HEK293 (cell line): ENCODE measurements around the gene OR13C4.

Experiments used
- BCL11A ChIP-seq: fragments of 450-650 bp; formaldehyde crosslinking; IDR thresholded peaks from 2 replicates; pipeline ENCODE4 v1.5.1; 2016; ENCODE audit warnings: low read depth, missing biosample characterization, missing genetic modification characterization
- CTCF ChIP-seq: fragments of 450-650 bp; formaldehyde crosslinking; IDR thresholded peaks from 2 replicates; pipeline ENCODE4 v1.5.1; 2016; ENCODE audit warnings: missing biosample characterization, missing genetic modification characterization
- MYNN ChIP-seq: fragments of 450-650 bp; formaldehyde crosslinking; IDR thresholded peaks from 2 replicates; pipeline ENCODE4 v1.5.1; 2016; ENCODE audit warnings: missing biosample characterization, missing genetic modification characterization, borderline replicate concordance
- REST ChIP-seq: fragments of 450-650 bp; formaldehyde crosslinking; IDR thresholded peaks from 2 replicates; pipeline ENCODE4 v1.5.1; 2016; ENCODE audit warnings: missing biosample characterization, missing genetic modification characterization
- TRIM28 ChIP-seq: IDR thresholded peaks from 2 replicates; pipeline ENCODE4 v1.6.1; 2011; ENCODE audit warnings: low read length, control low read depth, borderline replicate concordance
- ZBTB11 ChIP-seq: fragments of 450-650 bp; formaldehyde crosslinking; conservative IDR thresholded peaks from 2 replicates; pipeline ENCODE4 v1.5.1; 2016; ENCODE audit warnings: low read depth, missing biosample characterization, missing genetic modification characterization
- ZNF146 ChIP-seq: fragments of 450-650 bp; formaldehyde crosslinking; IDR thresholded peaks from 2 replicates; pipeline ENCODE4 v1.5.1; 2016; ENCODE audit warnings: missing biosample characterization, missing genetic modification characterization
- ZNF148 ChIP-seq: fragments of 450-650 bp; formaldehyde crosslinking; IDR thresholded peaks from 2 replicates; pipeline ENCODE4 v1.5.0; 2017; ENCODE audit warnings: missing biosample characterization, missing genetic modification characterization, borderline replicate concordance
- ZNF394 ChIP-seq: fragments of 450-650 bp; formaldehyde crosslinking; IDR thresholded peaks from 2 replicates; pipeline ENCODE4 v1.5.1; 2016; ENCODE audit warnings: missing biosample characterization, missing genetic modification characterization, mild to moderate bottlenecking, moderate library complexity, borderline replicate concordance
- ZNF704 ChIP-seq: fragments of 450-650 bp; formaldehyde crosslinking; IDR thresholded peaks from 2 replicates; pipeline ENCODE4 v1.5.1; 2016; ENCODE audit warnings: missing biosample characterization, missing genetic modification characterization
- ZSCAN18 ChIP-seq: fragments of 450-650 bp; formaldehyde crosslinking; IDR thresholded peaks from 2 replicates; pipeline ENCODE4 v1.5.1; 2016; ENCODE audit warnings: missing biosample characterization, missing genetic modification characterization

- TF ChIP-seq ZBTB11 (tag by site-specific recombination), result no peak
- TF ChIP-seq ZNF704 (tag by site-specific recombination), result no peak
- TF ChIP-seq ZSCAN18, result no peak
- no peak for TF ChIP-seq CTCF (tag by site-specific recombination)
- no peak for TF ChIP-seq REST (tag by site-specific recombination)
- no peak for TF ChIP-seq ZNF148
- TF ChIP-seq ZNF146, result no peak
- no peak for TF ChIP-seq TRIM28
- TF ChIP-seq ZNF394, result no peak
- no peak for TF ChIP-seq MYNN (tag by site-specific recombination)
- no peak for TF ChIP-seq BCL11A (tag by site-specific recombination)
Measured at GRCh38 chr9:104572612-104573011, 45.6 kb upstream of the OR13C4 start.
